A549 (cell line): Measurements from ENCODE around the gene SURF2.

Experiments
- RCOR1 ChIP-seq: fragments of 150-350 bp; IDR thresholded peaks from 2 replicates; pipeline ENCODE4 v1.6.1; 2014; ENCODE audit warnings: antibody characterized with exemption, low read length, low read depth
- RFX5 ChIP-seq: fragments of 450-650 bp; IDR thresholded peaks from 2 replicates; pipeline ENCODE4 v1.7.1; 2014; ENCODE audit warnings: antibody characterized with exemption, mild to moderate bottlenecking, moderate library complexity

GRCh38 chr9:133334161-133334560, 22.2 kb upstream of the SURF2 start:
- no peak for TF ChIP-seq RFX5
- no peak for TF ChIP-seq RCOR1
